NCI-H2171 (cell line): ENCODE data around the gene NME4.

ENCODE experiments used
- DNase-seq: peaks from one replicate; lab custom pipeline; 2025; lab: John Stamatoyannopoulos, UW

The NME4 gene

DNA sequence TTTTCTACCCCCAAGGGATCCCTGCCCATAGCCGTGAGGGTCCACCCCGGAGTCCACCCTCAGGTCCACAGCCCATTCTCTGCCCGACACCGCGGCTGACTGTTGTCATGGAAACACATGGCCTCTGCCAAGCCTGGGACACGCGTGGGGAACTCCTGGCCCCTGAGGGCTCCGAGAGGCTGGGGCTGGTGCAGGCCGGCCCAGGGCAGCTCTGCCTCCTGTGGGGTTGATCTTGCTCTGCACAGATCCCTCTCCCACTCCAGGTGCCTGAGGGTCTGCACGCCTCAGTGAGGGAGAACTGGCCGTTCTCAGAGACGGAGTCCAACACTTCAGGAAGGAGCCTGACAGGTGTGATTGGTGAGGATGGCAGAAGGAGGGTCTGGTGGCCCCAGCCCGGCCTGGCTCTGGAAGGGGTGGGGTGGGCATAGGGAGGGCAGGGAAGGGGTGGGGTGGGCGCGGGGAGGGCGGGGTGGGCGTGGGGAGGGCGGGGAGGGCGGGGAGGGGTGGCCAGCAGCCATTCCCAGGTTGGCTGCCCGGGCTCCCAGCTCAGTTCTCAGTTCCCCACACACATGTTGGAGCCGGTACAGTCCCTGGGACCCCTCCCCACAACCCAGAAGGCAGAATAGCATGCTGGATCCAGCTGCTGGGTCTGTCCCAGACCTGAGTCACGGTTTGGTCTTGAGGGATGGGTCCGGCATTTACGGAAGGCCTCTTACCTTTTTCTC lies 33.1 kb upstream of the NME4 start:
- DNase-seq = no peak

DNA sequence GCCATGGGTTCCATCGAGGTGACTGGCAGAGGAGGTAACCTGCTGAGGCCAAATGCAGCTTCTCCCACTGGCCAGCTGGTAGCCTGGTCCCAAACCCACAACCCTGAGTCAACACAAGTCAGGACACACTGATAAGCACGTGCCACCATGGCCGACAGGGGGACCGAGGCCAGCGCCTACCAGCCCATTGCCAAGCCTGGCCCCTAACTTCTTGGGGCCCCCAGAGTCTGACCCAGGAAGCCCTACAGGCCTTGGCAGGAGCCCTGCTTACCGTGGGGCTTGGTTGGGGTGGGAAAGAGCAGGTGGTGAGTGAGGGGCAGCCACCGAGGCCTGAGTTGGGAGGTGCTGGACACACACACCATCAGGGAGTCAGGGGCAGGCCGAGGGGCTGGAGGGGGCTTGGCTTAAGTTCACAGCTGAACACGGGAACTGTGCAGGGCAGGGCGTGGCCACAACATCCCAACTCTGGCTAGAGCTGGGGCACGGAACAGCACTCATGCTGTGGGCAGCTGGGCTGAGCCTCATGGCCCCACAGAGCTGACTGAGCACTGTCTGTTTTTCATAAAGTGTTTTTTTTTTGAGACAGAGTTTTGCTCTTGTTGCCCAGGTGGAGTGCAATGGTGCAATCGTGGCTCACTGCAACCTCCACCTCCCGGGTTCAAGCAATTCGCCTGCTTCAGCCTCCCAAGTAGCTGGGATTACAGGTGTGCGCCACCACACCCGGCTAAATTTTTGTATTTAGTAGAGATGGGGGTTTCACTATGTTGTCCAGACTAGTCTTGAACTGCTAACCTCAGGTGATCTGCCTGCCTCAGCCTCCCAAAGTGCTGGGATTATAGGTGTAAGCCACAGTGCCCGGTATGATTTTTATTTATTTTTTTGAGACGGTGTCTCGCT lies 32.2 kb upstream of the NME4 start:
- DNase-seq = no peak

DNA sequence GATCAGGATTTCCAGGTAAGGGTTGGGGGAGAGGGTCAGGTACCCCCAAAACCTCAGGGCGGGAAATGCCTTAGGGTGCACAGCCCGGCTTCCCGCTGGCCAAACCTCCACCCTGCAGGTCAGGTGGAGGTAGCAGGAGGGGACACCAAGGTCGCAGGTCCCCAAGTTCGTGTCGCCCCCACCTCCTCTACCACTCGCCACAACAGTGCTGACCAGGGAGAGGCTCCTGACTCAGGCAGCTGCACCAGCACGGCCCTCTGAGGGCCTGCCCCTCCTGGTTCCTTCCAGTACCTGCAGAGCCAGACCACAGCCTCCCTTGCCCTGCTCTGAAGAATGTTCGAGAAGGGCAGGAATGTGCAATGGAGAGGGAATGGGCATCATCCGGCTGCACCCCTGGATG lies 30.5 kb upstream of the NME4 start:
- no peak for DNase-seq

DNA sequence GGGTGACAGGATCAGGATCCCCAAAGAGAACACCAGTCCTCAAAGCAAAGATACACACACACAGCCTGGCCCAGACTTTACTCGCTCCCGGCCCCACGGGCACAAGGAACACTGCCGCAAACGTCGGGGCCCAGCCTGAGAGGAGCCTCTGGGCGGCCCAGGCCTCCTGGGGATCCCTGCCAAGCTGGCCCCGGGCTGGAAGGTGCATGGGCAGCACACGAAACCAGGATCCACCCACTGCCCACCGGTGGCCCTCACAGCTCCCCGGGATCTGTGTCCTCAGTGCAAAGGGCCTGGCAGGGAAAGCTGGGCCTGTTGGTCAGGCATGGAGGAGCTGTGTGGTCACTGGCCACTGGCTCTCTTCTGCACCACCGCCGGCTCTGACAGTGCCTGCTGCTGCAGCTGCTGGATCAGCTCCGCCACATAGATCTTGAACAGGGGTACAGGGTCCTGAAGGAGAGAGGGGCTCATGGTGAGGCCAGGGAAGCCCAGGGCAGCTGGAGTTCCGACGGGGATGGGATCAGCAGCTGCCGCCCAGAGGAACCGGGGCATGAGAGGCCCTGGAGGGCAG lies 29.6 kb upstream of the NME4 start:
- DNase-seq = no peak

DNA sequence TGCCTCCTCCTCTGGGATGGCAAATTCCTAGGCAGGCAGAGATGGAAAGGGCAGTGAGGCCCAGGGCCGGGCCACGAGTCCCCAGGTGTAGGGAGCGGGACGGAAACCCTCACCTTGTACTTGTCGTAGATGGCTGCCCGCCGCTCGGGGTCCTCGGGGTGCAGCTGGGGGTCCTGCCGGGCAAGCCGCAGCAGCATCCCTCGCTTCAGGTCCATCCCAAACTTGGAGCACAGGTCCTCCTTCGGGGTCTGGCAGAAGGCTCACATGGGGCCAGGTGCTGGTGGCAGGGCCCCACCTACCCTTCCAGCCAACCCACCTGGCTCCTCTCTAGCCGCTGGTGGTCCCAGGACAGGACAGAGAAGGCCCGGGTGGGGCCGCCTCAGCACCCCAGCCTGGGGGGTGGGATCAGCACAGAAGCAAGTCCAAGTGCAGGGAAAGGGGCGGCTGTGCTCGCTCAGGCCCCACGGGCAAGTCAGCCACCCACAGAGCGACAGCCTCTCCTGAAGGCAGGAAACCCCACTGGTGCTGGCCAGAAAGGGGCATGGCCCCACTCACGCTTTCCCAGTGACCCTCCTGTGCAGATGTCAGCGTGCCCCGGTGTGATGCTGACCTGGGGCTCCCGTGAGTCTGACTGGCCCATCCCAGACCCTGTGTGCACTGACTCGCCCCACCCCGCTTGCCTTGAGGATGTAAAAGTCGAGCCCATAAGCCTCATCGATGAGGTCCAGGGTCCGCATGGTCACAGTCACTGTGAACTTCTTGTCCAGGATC lies 28.4 kb upstream of the NME4 start:
- DNase-seq = no peak

DNA sequence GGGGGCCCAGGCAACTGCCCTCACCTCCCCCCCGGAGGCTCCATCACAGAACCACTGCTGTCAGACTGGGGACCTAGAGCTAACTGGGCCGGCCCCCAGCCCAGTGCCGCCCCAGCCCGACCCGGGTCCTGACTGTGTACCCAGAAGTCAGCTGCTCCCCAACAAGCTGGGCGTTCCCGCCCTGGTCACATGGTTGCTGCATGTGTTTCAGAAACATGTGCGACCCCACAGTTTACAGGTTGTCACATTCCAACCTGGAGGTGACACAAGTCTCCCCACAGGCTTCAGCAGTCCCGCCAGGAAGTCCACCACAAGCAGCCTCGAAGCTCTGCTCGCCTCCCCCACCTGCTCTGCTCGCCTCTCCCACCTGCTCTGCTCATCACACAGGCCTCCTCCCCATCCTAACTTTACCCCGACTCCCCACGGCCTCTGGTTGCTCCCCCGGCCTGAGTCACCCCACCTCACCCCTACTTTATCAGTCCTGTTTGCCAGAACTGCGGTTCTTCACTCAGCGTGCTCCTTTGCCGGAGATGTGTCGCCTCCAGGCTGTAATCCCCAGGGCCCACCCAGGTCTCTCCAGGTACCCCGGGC lies 27.6 kb upstream of the NME4 start:
- DNase-seq = no peak

DNA sequence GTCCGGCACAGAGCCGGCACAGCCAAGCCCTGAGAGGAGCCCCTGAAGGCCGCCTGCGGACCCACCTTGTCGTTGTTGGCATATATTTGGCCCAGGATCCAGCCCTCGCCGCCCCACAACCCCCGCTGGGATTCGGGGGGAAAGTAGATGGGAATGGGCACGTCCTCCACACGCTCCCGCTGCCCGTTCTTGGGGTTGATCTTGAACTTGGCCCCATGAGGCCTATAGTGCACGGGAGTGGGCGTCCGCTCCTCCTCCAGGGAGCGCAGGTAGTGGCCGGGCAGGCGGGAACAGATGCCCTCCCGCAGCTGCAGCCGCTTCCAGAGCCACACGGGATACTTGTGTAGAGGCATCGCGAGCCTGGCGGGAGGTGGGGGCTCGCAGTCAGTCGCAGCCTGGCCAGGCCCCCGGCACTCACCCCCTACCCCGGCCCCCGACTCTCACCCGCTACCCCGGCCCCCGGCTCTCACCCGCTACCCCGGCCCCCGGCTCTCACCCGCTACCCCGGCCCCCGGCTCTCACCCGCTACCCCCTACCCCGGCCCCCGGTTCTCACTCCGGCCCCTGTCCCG lies 27.0 kb upstream of the NME4 start:
- no peak for DNase-seq

DNA sequence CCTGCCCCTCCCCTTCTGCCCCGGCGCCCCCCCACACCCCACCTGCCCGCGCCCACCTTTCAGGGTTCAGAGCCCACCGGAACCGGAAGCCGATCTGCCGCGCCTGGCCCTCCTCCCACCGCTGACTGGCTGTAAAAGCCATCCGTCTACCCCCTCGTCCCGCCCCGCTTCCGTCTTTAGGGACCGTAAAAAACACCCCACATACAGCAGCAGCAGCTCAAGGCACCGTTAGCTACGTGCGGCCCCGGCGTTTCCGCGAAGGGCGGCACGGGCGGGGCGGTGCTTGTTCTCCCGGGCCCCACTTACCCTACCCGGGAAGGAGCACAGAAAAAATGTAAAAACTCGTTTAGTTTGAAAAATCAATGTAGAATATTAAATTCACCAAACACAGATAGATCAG lies 26.6 kb upstream of the NME4 start, which contains the start of gene MRPL28:
MRPL28 (minus strand) TSS at position 96 of the 400 bp plus-strand sequence. CDS start 320 bp downstream, outside the sequence.
- peak; percentile 97 for DNase-seq

DNA sequence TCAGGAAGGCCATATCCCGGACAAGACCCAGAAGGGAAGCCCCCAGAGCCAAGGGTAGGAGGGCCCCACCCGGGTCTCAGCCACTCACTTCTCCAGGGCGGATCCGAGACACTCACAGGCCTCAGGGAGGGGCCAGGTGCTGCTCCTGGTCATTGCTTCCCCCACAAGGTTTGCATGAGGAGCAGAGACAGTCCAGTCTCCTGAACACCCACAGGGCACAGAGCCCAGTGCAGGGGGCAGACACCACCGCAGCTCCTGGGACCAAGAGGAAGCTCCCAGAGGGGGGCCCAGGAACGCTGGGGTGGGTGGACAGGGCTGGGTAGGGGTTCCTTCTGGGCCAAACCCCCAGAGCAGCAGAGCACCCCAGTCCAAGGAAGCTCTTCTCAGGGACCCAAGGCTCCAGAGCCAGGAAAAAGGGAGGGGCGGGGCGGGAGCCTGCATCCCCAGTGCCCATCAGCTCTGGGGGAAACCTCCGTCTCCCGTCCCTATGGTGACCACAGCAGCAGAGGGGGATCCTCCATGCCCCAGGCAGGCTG lies 26.0 kb upstream of the NME4 start:
- DNase-seq = no peak

DNA sequence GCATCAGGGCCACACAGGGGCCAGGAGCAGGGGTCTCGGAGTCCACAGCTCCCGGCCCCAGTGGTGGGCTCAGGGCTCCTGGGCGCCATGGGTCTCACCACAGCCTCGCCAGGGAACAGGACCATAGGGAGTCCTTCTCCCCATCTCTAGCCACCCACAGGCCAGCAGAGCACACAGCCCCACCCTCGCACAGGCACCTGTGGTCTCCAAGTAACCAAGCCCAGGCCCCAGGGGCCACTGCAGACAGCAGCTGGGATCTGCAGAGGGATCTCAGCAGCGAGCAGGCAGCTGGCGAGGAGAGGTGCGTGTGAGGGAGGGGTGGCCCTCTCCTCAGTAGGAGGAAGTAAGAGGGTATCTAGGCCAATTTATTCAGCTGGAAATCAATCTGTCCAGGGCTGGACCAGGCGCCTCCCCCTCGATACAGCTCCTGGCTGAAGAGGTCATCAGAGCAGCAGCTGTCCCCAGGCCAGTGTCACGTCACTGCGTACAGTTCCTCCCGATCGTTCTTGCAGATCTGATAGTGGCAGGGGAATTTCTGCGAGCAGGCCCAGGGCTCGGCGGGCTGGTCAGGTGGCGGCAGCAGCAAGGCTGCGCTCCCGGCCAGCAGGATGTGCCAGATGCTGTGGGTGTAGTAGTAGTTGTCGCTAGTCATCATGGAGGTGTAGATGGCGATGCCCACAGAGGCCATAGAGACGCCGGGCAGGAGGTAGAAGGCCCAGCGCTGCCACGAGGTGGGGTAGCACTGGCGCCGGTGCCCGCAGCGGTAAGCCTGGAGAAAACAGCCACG lies 25.3 kb upstream of the NME4 start:
- DNase-seq = peak; percentile 56

DNA sequence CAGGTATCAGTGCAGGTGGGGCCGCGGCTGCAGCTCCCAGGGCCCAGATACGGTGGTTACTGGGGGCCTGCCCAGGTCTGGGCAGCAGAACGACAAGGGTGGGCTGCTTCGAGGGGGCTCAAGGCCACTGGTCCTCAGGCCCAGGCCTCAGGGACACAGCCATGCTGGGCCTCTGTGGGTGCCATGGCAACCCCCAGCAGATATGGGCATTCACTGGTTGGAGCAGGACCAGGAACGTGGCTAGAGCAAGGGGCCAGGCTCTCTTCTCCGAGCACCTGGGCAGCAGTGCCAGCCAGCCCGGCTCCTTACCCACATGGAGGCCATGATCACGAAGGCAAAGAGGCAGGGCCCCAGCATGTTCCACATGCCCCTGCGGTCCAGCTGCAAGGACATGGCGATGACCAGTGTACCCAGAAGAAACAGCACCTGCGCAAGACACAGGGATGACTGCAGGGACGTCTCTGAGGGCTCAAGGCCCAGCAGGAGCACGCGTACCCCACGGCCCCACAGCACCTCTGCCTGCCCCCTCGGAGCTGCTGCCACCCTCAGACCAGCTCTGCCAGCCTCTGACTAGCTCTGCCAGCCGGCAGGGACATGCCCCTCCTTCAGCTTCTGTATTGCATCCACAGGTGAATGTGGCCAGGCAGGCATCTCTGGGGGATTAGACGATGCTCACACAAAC lies 24.6 kb upstream of the NME4 start:
- DNase-seq = no peak

DNA sequence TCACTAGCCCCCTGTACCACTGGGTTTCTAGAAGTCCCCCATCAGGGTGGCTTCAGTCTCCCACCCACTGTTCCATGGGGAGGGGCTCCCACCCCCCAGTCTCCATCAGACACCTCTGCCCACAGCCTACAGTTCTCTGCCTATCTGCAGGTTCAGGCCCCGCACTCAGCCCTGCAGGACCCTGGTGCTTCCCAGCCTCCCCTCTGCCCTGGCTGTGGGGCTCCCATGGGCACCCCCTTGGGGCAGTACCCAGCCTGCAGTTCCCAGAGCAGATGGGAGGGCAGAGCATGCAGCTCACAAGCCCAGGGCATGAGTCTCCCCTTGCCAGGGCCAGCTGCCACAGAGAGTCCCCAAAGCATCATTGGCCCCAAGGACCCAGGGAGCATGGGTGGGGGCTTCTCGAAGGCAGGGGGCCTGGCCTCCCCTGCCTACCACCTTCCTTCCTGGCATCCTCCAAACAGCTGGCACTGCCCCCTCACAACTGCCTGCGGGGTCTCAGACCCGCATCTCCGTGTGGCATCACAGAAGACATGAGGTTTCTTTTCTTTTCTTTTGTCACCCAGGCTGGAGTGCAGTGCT lies 23.9 kb upstream of the NME4 start:
- DNase-seq = no peak

DNA sequence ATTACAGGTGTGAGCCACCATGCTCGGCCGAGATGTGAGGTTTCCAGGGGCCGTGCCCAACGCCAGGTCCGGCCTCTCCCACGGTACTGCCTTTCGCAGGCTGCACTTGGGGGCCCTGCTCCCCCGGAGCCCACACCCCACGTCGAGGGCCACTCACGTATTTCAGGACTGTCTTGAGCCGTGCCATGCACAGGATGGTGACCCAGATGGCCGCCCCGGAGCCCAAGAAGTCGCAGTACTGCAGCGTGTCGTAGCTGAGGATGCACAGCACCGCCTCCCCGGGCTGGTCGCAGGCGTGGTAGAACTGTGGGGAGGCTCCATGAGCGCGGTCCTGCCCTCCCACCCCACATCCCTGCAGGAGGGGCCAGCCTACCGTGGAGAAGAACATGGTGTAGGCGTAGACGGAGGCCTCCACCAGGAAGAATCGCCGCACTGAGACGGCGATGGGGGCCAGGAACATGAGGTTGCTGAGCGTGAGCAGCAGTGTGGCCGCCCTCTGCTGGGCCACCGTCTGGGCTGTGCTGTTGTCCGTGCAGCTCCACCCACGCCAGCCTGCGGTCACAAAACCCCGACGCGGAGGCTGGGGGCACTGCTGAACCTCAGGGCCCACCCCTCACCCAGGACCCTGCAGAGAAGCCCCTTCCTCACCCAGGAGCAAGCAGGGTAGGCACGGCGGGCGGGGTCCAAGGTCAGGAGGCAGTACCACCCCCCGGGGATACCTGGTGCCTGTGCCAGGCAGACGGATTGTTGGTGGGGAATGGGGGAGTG lies 23.0 kb upstream of the NME4 start:
- DNase-seq = no peak

DNA sequence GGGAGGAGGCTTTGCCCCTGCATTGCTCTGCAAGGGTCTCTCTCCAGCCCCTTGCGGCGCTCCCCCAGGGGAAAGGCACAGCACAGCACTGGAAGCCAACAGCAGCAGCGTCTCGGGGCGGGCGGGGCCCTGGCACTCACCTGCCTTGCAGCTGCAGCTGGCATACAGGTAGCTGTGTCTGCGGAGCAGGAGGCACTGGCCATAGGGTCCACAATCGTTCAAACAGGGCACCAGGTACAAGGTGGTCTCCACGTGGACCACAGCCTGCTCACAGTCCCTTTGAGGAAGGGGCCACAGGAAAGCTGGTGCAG lies 22.4 kb upstream of the NME4 start:
- DNase-seq = no peak

DNA sequence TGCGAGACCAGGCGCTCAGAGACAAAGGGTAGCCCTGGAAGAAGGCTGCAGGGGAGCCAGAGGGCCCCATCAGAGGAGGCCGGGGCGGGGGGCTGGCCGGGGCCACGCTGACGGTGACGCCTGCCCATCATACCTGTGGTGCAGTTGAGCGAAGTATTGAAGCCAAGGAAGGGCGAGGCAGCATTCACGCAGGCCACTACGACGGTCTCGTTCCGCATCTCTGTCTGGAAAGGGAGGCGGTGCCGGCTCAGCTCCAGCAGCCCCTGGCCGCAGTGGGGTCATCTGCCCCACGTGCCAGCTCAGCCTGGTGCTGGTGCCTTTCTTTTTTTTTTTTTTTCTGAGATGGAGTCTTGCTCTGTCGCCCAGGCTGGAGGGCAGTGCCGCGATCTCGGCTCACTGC lies 21.8 kb upstream of the NME4 start:
- DNase-seq = no peak

DNA sequence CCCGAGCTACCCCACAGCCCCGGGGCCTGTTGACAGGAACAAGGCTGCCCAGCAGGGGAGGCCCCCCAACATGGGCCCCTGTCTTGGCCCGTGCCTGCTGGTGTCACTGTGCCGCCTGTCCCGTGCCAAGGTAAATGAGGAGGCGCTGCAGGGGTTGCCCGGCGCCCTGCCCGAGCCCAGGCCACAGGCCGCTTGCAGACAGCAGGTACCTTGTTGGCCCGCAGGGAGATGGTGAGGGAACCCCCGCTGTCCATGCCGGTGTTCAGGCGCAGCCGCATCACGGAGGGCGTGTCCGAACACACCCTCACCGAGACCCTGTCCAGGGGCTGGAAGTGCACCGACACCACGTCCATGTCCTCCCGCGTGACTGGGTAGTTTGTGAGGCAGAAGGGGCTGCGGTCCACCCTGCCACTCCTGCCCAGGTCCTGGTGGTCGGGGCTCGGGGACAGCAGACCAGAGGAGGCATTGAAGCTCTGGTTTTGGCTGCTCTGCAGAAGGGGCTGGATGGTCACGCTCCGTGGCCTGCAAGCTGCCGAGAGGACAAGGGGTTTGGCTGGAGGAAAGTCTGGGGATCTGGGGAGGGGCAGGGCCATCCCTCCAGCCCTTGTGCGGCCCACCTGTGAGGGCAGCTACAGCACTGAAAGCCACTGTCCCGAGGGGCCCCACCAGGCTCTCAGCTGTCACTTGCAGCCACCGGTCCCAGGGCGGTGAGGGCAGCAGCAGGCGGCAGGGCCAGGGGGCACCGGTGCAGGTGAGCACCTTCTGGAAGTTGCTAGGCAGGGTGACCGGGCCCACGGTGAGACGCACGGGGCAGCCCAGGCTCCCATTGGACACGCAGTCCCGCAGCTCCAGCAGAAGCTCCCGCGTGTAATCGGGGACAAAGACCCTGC lies 20.8 kb upstream of the NME4 start:
- no peak for DNase-seq

DNA sequence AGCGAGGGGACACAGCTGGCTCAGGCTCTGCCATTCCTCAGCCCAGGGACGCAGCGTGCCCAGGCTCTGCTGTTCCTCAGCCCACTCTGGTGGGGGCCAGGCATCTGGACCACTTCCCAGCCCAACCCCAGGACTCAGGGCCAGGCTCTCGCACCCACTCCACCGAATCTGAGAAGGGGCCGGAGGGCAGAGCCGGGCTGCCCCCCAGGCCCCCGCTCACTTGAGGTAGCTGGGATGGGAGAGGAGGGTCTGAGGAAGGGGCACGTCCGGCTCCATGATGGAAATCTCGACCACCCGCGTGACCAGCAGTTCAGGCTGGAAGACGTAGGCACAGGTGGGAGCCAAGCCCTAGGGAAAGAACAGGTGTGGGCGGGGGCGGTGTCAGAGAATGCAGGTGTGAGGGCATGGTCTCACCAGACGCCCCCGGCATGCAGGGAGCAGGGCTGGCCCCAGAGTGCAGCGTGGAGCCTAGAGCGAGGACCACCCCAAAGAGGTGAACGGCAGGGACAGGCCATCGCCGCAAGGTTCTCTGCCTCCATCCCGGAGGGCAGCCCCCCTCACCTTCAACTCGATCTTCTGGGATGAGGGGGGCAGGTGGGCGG lies 20.1 kb upstream of the NME4 start:
- no peak for DNase-seq
